ENCODE results near the gene PASD1.

GRCh38 chrX:151710457-151710856 lies 147.0 kb downstream of the PASD1 start:
- TF ChIP-seq, protein P1, sequence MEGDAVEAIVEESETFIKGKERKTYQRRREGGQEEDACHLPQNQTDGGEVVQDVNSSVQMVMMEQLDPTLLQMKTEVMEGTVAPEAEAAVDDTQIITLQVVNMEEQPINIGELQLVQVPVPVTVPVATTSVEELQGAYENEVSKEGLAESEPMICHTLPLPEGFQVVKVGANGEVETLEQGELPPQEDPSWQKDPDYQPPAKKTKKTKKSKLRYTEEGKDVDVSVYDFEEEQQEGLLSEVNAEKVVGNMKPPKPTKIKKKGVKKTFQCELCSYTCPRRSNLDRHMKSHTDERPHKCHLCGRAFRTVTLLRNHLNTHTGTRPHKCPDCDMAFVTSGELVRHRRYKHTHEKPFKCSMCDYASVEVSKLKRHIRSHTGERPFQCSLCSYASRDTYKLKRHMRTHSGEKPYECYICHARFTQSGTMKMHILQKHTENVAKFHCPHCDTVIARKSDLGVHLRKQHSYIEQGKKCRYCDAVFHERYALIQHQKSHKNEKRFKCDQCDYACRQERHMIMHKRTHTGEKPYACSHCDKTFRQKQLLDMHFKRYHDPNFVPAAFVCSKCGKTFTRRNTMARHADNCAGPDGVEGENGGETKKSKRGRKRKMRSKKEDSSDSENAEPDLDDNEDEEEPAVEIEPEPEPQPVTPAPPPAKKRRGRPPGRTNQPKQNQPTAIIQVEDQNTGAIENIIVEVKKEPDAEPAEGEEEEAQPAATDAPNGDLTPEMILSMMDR (IDR thresholded peaks at IDR 0.05): no peak
- no peak for TF ChIP-seq POLR2A (IDR thresholded peaks at IDR 0.05)
